IMR-90 (cell line): ENCODE data around the gene DGKQ. TPM values are rescaled to one million over a fixed set of nuclear protein-coding genes. Genes with fewer than 3 reads are reported as not detected.

Experiments used
- ATAC-seq: fragments of 200-7000 bp; cut with Tn5 transposase; 2 replicates; pipeline ENCODE4 v1.9.1; 2020; ENCODE audit warnings: low read depth, mild to moderate bottlenecking, moderate library complexity
- BruUV-seq: library from RNA; stranded (reverse); fragments of 400-500 nt; replicated peaks from 2 replicates; lab custom pipeline; 2021; lab: Mats Ljungman, UMichigan
- CTCF ChIA-PET: fragments of 300-600 bp; formaldehyde crosslinking; extraction: SDS; loops from one replicate; lab custom pipeline; 2021; ENCODE audit warnings: antibody characterized with exemption; lab: Yijun Ruan, JAX
- POLR2A ChIA-PET: fragments of 300-600 bp; sonication (Branson Sonifier 250); formaldehyde crosslinking; loops from one replicate; lab custom pipeline; 2022; ENCODE audit warnings: antibody characterized with exemption; ENCODE audit not compliant: unreplicated experiment; lab: Charles Lee
- DNase-seq: peaks from one replicate; pipeline ENCODE4 v3.0.0; 2013
- H2AFZ ChIP-seq: replicated peaks from 2 replicates; pipeline ENCODE3; 2013; ENCODE audit warnings: low read length, mild to moderate bottlenecking; ENCODE audit not compliant: poor library complexity
- H2AK5ac ChIP-seq: 2 replicates; pipeline ENCODE4 v1.6.1; 2013; ENCODE audit warnings: low read depth, low read length, inconsistent platforms
- H2AK9ac ChIP-seq: replicated peaks from 2 replicates; pipeline ENCODE3; 2013; ENCODE audit warnings: mild to moderate bottlenecking, low read depth, low read length, moderate library complexity; ENCODE audit not compliant: poor library complexity
- H2BK120ac ChIP-seq: 2 replicates; pipeline ENCODE4 v1.6.1; 2013; ENCODE audit warnings: low read depth, low read length, inconsistent platforms
- H2BK15ac ChIP-seq: 3 replicates; pipeline ENCODE4 v1.6.1; 2013; ENCODE audit warnings: low read depth, low read length, inconsistent platforms
- H2BK20ac ChIP-seq: 2 replicates; pipeline ENCODE4 v1.6.1; 2013; ENCODE audit warnings: low read depth, mild to moderate bottlenecking, inconsistent platforms, low read length, moderate library complexity
- H2BK5ac ChIP-seq: 2 replicates; pipeline ENCODE4 v1.6.1; 2013; ENCODE audit warnings: mild to moderate bottlenecking, low read depth, low read length, inconsistent platforms; ENCODE audit not compliant: poor library complexity, severe bottlenecking
- H3K14ac ChIP-seq: replicated peaks from 2 replicates; pipeline ENCODE4 v1.6.1; 2013; ENCODE audit warnings: low read depth, low read length, inconsistent platforms
- H3K18ac ChIP-seq: 2 replicates; pipeline ENCODE4 v1.6.1; 2013; ENCODE audit warnings: low read depth, low read length, control low read depth
- H3K23ac ChIP-seq: 2 replicates; pipeline ENCODE4 v1.6.1; 2013; ENCODE audit warnings: low read depth, low read length, inconsistent platforms
- H3K27ac ChIP-seq: 2 replicates; pipeline ENCODE4 v1.5.1; 2013; ENCODE audit warnings: mild to moderate bottlenecking, control low read depth, low read length; ENCODE audit not compliant: insufficient read depth
- H3K27me3 ChIP-seq: 2 replicates; pipeline ENCODE4 v1.6.1; 2013; ENCODE audit warnings: low read length; ENCODE audit not compliant: control insufficient read depth, insufficient read depth
- H3K36me3 ChIP-seq: 2 replicates; pipeline ENCODE4 v1.6.1; 2013; ENCODE audit warnings: low read length, mixed read lengths; ENCODE audit not compliant: control insufficient read depth, insufficient read depth
- H3K4ac ChIP-seq: 2 replicates; pipeline ENCODE4 v1.6.1; 2013; ENCODE audit warnings: low read depth, low read length, inconsistent platforms
- H3K4me1 ChIP-seq: 2 replicates; pipeline ENCODE4 v1.6.1; 2013; ENCODE audit warnings: low read length, mixed read lengths; ENCODE audit not compliant: control insufficient read depth, insufficient read depth
- H3K4me2 ChIP-seq: 2 replicates; pipeline ENCODE4 v1.6.1; 2013; ENCODE audit warnings: low read depth, mild to moderate bottlenecking, control low read depth, low read length, moderate library complexity
- H3K4me3 ChIP-seq: 2 replicates; pipeline ENCODE4 v1.5.1; 2013; ENCODE audit warnings: low read depth, mild to moderate bottlenecking, control low read depth, low read length, moderate library complexity; ENCODE audit not compliant: insufficient read depth
- H3K56ac ChIP-seq: 2 replicates; pipeline ENCODE4 v1.6.1; 2013; ENCODE audit warnings: low read length, inconsistent platforms; ENCODE audit not compliant: insufficient read depth; ENCODE audit errors: extremely low read depth
- H3K79me1 ChIP-seq, 2 experiments: 2 replicates each; pipeline ENCODE4 v1.6.1; 2013; ENCODE audit warnings: low read length in 2 of 2, inconsistent platforms in 1 of 2, low read depth in 1 of 2
- H3K9ac ChIP-seq: 2 replicates; pipeline ENCODE4 v1.6.1; 2013; ENCODE audit warnings: low read depth, low read length, control low read depth
- H3K9me1 ChIP-seq: 2 replicates; pipeline ENCODE4 v1.6.1; 2013; ENCODE audit warnings: low read length, inconsistent platforms; ENCODE audit not compliant: insufficient read depth
- H3K9me3 ChIP-seq: 2 replicates; pipeline ENCODE4 v1.6.1; 2013; ENCODE audit warnings: low read length; ENCODE audit not compliant: control insufficient read depth, insufficient read depth
- H4K20me1 ChIP-seq: 2 replicates; pipeline ENCODE4 v1.6.1; 2013; ENCODE audit warnings: low read length, inconsistent platforms; ENCODE audit not compliant: insufficient read depth
- H4K5ac ChIP-seq: 2 replicates; pipeline ENCODE4 v1.6.1; 2013; ENCODE audit warnings: mild to moderate bottlenecking, low read depth, low read length, control low read depth
- H4K8ac ChIP-seq, 2 experiments: 2 replicates each; pipeline ENCODE4 v1.6.1; 2013; ENCODE audit warnings: low read depth in 2 of 2, low read length in 2 of 2, control low read depth in 1 of 2, inconsistent platforms in 1 of 2
- H4K91ac ChIP-seq: 2 replicates; pipeline ENCODE4 v1.6.1; 2013; ENCODE audit warnings: low read depth, low read length, inconsistent platforms; ENCODE audit not compliant: insufficient read depth
- BHLHE40 ChIP-seq: fragments of 150-350 bp; IDR thresholded peaks from 2 replicates; pipeline ENCODE4 v1.6.1; 2016; ENCODE audit warnings: mild to moderate bottlenecking, low read depth, low read length
- CEBPB ChIP-seq: IDR thresholded peaks from 2 replicates; pipeline ENCODE4 v1.6.1; 2012; ENCODE audit warnings: low read depth, low read length, improper control_type of control experiment
- FOS ChIP-seq: fragments of 150-350 bp; IDR thresholded peaks from 2 replicates; pipeline ENCODE4 v1.6.1; 2016; ENCODE audit warnings: low read depth, low read length
- MAFK ChIP-seq: IDR thresholded peaks from 2 replicates; pipeline ENCODE4 v1.6.1; 2012; ENCODE audit warnings: low read depth, low read length, improper control_type of control experiment
- MAZ ChIP-seq: IDR thresholded peaks from 2 replicates; pipeline ENCODE4 v1.6.1; 2012; ENCODE audit warnings: low read depth, mild to moderate bottlenecking, low read length, improper control_type of control experiment, moderate library complexity, borderline replicate concordance
- MXI1 ChIP-seq: IDR thresholded peaks from 2 replicates; pipeline ENCODE4 v1.6.1; 2012; ENCODE audit warnings: low read depth, mild to moderate bottlenecking, low read length, moderate library complexity, borderline replicate concordance
- NFE2L2 ChIP-seq: fragments of 150-350 bp; IDR thresholded peaks from 2 replicates; pipeline ENCODE4 v1.6.1; 2016; ENCODE audit warnings: low read depth, mild to moderate bottlenecking, low read length
- RAD21 ChIP-seq: IDR thresholded peaks from 2 replicates; pipeline ENCODE4 v1.6.1; 2012; ENCODE audit warnings: low read length, improper control_type of control experiment
- RCOR1 ChIP-seq: IDR thresholded peaks from 2 replicates; pipeline ENCODE4 v1.6.1; 2012; ENCODE audit warnings: mild to moderate bottlenecking, low read length, improper control_type of control experiment; ENCODE audit not compliant: insufficient replicate concordance
- RFX5 ChIP-seq: IDR thresholded peaks from 2 replicates; pipeline ENCODE4 v1.8.0; 2012; ENCODE audit warnings: low read depth, mild to moderate bottlenecking, low read length, moderate library complexity
- SMC3 ChIP-seq: fragments of 150-350 bp; IDR thresholded peaks from 2 replicates; pipeline ENCODE4 v1.6.1; 2016; ENCODE audit warnings: low read depth, mild to moderate bottlenecking, antibody characterized with exemption, low read length, moderate library complexity
- WGBS, 2 experiments: methylation state at CpG; one replicate each; pipeline versions ENCODE4 v1.1.5 to v1.1.7; 2013; ENCODE audit warnings: missing lambda C conversion rate in 2 of 2; ENCODE audit not compliant: insufficient read length in 1 of 2; ENCODE audit errors: extremely low coverage in 2 of 2; 5-methylcytosine and 5-hydroxymethylcytosine counted together
- dilution Hi-C: fragments of 300-500 bp; cut with HindIII; formaldehyde crosslinking; loops from one replicate; pipeline ENCODE4 v1.14.3; 2018; ENCODE audit warnings: low sequenced_read_pairs; ENCODE audit not compliant: unreplicated experiment
- in situ Hi-C: fragments of 300-500 bp; cut with MboI; formaldehyde crosslinking; loops from 3 replicates; pipeline ENCODE4 v1.14.3; 2019; ENCODE audit warnings: low sequenced_read_pairs, inconsistent platforms, mixed read lengths
- intact Hi-C: fragments of 100-400 bp; cut with micrococcal nuclease; formaldehyde crosslinking; loops from 2 replicates; pipeline ENCODE4 v1.10.0; 2022
- polyA plus RNA-seq, 3 experiments: library from polyadenylated mRNA; depleted of rRNA; stranded (reverse); fragments of >200 nt; gene quantifications; 2 replicates each; pipeline ENCODE4 v1.2.3, GENCODE V29; 2012; ENCODE audit warnings: low replicate concordance in 1 of 3
- total RNA-seq: library from RNA; depleted of rRNA; stranded (reverse); fragments of >200 nt; gene quantifications from 2 replicates; pipeline ENCODE4 v1.2.3, GENCODE V29; 2012
- TF ChIP-seq, protein P1 (sequence below): fragments of 150-350 bp; IDR thresholded peaks from 2 replicates; pipeline ENCODE4 v1.6.1; 2016; ENCODE audit warnings: low read depth, mild to moderate bottlenecking, low read length, moderate library complexity, borderline replicate concordance
- TF ChIP-seq, protein P2 (sequence below): fragments of 150-350 bp; IDR thresholded peaks from 2 replicates; pipeline ENCODE4 v1.6.1; 2017; ENCODE audit warnings: mild to moderate bottlenecking, antibody characterized with exemption, low read length, low read depth
- TF ChIP-seq, protein P3 (sequence below): conservative IDR thresholded peaks from 2 replicates; pipeline ENCODE4 v1.5.1; 2012; ENCODE audit warnings: mild to moderate bottlenecking, low read depth, low read length, improper control_type of control experiment

DGKQ gene
- total and polyA plus RNA-seq, 2 of the 4 experiments (the other 2 are of a cell fraction) = 4.3 to 15.6 TPM

DNA sequence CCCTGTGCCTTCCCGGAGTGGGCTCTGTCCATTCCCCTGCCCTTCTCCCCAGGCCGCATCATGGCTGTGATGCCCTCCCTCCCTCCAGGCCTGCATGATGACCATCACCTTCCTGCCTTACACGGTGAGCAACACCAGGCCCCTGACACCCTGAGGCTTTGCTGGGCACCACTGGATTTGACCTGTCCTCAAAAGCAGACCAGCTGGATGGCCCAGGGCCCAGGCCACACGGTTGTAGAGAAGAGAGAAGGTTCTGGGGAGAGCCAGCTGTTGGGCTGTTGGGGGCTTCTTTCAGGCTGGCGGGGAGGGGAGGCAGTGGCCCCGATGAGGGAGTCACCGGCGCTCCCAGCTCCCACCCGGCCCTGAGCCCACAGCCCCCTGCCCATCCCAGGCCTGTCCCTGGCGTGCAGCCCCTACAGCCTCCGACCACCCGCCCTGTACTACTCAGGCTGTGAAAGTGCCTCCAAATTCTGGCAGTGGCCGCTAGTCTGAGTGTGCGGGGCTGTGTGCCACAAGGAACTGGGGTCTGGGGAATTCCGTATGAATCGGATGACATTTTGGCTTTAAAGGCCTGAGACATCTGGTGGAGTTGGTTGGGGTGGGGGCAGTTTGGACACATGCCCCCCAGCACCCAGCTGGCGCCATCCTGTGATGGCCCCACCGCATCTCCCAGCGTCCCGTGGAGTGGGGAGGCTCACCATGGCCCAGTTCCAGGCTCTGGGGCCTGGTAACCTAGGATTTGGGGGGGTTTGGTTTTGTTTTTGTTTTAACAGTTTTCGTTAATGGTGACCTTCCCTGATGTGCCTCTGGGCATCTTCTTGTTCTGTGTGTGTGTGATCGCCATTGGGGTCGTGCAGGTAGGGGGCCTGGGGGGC, 21.5 kb downstream of the DGKQ start:
- H3K4me1 ChIP-seq = no peaks in the 10 kb centered on the region
- H3K4me3 ChIP-seq = no peak overlapping the region
- DNase-seq (no peak), ATAC-seq (no peak)
- no peak overlapping the region for H3K4me2 ChIP-seq
- H2AFZ ChIP-seq = no peak overlapping the region
- no peaks in the 10 kb centered on the region for H3K9me3 ChIP-seq
- H2BK120ac ChIP-seq = no peak overlapping the region
- WGBS, 2 experiments = 70% methylated on average over 2 of the region's 23 CpGs; no CpG with 5 or more reads in 1 of the 2 experiments
- H2AK5ac ChIP-seq = no peak overlapping the region
- BruUV-seq = no TSS peak
- no peak overlapping the region for H2AK9ac ChIP-seq
- ChIA-PET POLR2A (no interaction called here), CTCF (no interaction called here)
- H3K14ac ChIP-seq = no peak overlapping the region
- peaks cover 7% of the 10 kb centered on the region for H3K36me3 ChIP-seq
- no peak overlapping the region for H2BK5ac ChIP-seq
- H3K56ac ChIP-seq = no peak overlapping the region
- intact Hi-C loops (no loop called here), dilution Hi-C loops (no loop called here), in situ Hi-C loops (no loop called here)
- no peak overlapping the region for H4K5ac ChIP-seq
- peaks cover 7% of the 10 kb centered on the region; the same call in 1 of the 2 replicates for H4K20me1 ChIP-seq
- H3K27ac ChIP-seq = no peak overlapping the region
- H3K79me1 ChIP-seq = no peaks in the 10 kb centered on the region
- no peak overlapping the region for H2BK15ac ChIP-seq
- H4K8ac ChIP-seq = no peak overlapping the region
- H3K4ac ChIP-seq = no peak overlapping the region
- H2BK20ac ChIP-seq = no peak overlapping the region
- H4K91ac ChIP-seq = no peak overlapping the region
- H3K9ac ChIP-seq = no peak overlapping the region
- H3K23ac ChIP-seq = no peak overlapping the region
- no peak overlapping the region for H3K18ac ChIP-seq
- no peaks in the 10 kb centered on the region for H3K27me3 ChIP-seq
- 0 out of 2 replicates have a peak, but pooled peaks cover 5% of the 10 kb centered on the region for H3K9me1 ChIP-seq
- no peak for TF ChIP-seq SMC3
- TF ChIP-seq MAZ = no peak
- no peak for TF ChIP-seq BHLHE40
- no peak for TF ChIP-seq CEBPB
- no peak for TF ChIP-seq MAFK
- TF ChIP-seq NFE2L2 = no peak
- no peak for TF ChIP-seq FOS
- no peak for TF ChIP-seq RCOR1
- TF ChIP-seq RFX5 = no peak
- TF ChIP-seq, protein P1, sequence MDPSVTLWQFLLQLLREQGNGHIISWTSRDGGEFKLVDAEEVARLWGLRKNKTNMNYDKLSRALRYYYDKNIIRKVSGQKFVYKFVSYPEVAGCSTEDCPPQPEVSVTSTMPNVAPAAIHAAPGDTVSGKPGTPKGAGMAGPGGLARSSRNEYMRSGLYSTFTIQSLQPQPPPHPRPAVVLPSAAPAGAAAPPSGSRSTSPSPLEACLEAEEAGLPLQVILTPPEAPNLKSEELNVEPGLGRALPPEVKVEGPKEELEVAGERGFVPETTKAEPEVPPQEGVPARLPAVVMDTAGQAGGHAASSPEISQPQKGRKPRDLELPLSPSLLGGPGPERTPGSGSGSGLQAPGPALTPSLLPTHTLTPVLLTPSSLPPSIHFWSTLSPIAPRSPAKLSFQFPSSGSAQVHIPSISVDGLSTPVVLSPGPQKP = no peak
- TF ChIP-seq MXI1 = no peak
- TF ChIP-seq, protein P2, sequence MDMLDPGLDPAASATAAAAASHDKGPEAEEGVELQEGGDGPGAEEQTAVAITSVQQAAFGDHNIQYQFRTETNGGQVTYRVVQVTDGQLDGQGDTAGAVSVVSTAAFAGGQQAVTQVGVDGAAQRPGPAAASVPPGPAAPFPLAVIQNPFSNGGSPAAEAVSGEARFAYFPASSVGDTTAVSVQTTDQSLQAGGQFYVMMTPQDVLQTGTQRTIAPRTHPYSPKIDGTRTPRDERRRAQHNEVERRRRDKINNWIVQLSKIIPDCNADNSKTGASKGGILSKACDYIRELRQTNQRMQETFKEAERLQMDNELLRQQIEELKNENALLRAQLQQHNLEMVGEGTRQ = no peak
- no peak for TF ChIP-seq RAD21
- TF ChIP-seq, protein P3, sequence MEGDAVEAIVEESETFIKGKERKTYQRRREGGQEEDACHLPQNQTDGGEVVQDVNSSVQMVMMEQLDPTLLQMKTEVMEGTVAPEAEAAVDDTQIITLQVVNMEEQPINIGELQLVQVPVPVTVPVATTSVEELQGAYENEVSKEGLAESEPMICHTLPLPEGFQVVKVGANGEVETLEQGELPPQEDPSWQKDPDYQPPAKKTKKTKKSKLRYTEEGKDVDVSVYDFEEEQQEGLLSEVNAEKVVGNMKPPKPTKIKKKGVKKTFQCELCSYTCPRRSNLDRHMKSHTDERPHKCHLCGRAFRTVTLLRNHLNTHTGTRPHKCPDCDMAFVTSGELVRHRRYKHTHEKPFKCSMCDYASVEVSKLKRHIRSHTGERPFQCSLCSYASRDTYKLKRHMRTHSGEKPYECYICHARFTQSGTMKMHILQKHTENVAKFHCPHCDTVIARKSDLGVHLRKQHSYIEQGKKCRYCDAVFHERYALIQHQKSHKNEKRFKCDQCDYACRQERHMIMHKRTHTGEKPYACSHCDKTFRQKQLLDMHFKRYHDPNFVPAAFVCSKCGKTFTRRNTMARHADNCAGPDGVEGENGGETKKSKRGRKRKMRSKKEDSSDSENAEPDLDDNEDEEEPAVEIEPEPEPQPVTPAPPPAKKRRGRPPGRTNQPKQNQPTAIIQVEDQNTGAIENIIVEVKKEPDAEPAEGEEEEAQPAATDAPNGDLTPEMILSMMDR = no peak
